Upper lobe of left lung (tissue), 6 donors: ENCODE data around the gene FNBP1L. TPM values are rescaled to one million over a fixed set of nuclear protein-coding genes. Genes with fewer than 3 reads are reported as not detected.
"Not testable (repeated sequence)": the region's sequence is repeated elsewhere in the genome, so short reads cannot be mapped to it uniquely, and the experiment has no call there.

Experiments used
- ATAC-seq, 2 donors: fragments of 200-7000 bp; cut with Tn5 transposase; one replicate each; pipeline ENCODE4 v1.9.1; 2022; ENCODE audit warnings: mild to moderate bottlenecking in 2 of 2, moderate library complexity in 2 of 2; ENCODE audit not compliant: low FRiP score in 2 of 2
- DNase-seq, 2 donors: peaks; one replicate each; pipeline ENCODE4 v3.0.0-alpha.2; 2019 to 2020
- H3K27ac ChIP-seq, 4 donors: fragments of 200-600 bp; sonication (generic); one replicate each; pipeline ENCODE4 v1.5.1; 2016 to 2019
- H3K27me3 ChIP-seq, 4 donors: fragments of 200-600 bp; sonication (generic); one replicate each; pipeline ENCODE4 v1.5.1; 2017 to 2019
- H3K36me3 ChIP-seq, 4 donors: fragments of 200-600 bp; sonication (generic); one replicate each; pipeline ENCODE4 v1.5.1; 2016 to 2019
- H3K4me1 ChIP-seq, 4 donors: fragments of 200-600 bp; sonication (generic); one replicate each; pipeline ENCODE4 v1.5.1; 2018 to 2019
- H3K4me3 ChIP-seq, 4 donors: fragments of 200-600 bp; sonication (generic); one replicate each; pipeline ENCODE4 v1.5.1; 2017 to 2019; ENCODE audit warnings: mild to moderate bottlenecking in 2 of 4, moderate library complexity in 1 of 4
- H3K9me3 ChIP-seq, 4 donors: fragments of 200-600 bp; sonication (generic); one replicate each; pipeline ENCODE4 v1.5.1; 2018 to 2019
- CTCF ChIP-seq, 6 experiments: fragments of 450-650 bp in 4 of 6; fragments of 200-600 bp in 2 of 6; sonication (generic) in 2 of 6; IDR thresholded peaks; one replicate each; pipeline ENCODE4 v1.5.1; 2016 to 2019; ENCODE audit warnings: antibody characterized with exemption in 6 of 6
- EP300 ChIP-seq, 4 donors: sonication (generic); formaldehyde crosslinking; IDR thresholded peaks; one replicate each; pipeline ENCODE4 v1.5.1; 2017; ENCODE audit warnings: antibody characterized with exemption in 4 of 4, control low read depth in 2 of 4
- POLR2A ChIP-seq, 4 donors: fragments of 450-650 bp; IDR thresholded peaks; one replicate each; pipeline ENCODE4 v1.5.1; 2016 to 2017; ENCODE audit warnings: antibody characterized with exemption in 4 of 4, mild to moderate bottlenecking in 2 of 4
- POLR2AphosphoS5 ChIP-seq, 2 donors: sonication (generic); formaldehyde crosslinking; IDR thresholded peaks; one replicate each; pipeline ENCODE4 v1.5.1; 2017; ENCODE audit warnings: antibody characterized with exemption in 2 of 2
- WGBS, 2 donors: methylation state at CpG; one replicate each; pipeline ENCODE4 v1.1.5; 2017 to 2018; 5-methylcytosine and 5-hydroxymethylcytosine counted together
- total RNA-seq, 6 donors: library from RNA; depleted of rRNA in 4 of 6; stranded (reverse); fragments of >200 nt in 4 of 6; gene quantifications; one replicate each; pipeline versions ENCODE4 v1.1.0 to v1.2.1, GENCODE V29; 2016 to 2021
- donor health status: DM: no; HTN: no; CAD: no; lungs with moderate emphysema.
- donor health status: DM: no; HTN: yes; CAD: no; lungs with severe emphysema.

Gene FNBP1L
- total RNA-seq, 6 donors from 2014 or later: 28.5 to 84.0 (median 34.0) TPM

GRCh38 chr1:93553886-93554490, 106.1 kb downstream of the FNBP1L start:
- Histone ChIP-seq H3K27ac (peak overlapping the region; percentile 61 to 72 (median 69)), H3K36me3 (peaks cover 0 to 26% (median 4%) of the 10 kb centered on the region in 4 donors), H3K4me1 (peaks cover 32 to 46% (median 37%) of the 10 kb centered on the region in 4 donors)
- H3K4me3 ChIP-seq, H3K9me3 ChIP-seq, H3K27me3 ChIP-seq: not testable (repeated sequence)
- TF ChIP-seq EP300 (IDR thresholded peaks at IDR 0.05) (peak in 2 of 4 donors; percentile 71 to 83), POLR2AphosphoS5 (IDR thresholded peaks at IDR 0.05) (peak in 1 of 2 donors; percentile 55)
- 32 to 45% methylated on average over 4 of the region's 4 CpGs for WGBS, 2 donors
- peak in 1 of 2 donors; percentile 77 for ATAC-seq
- DNase-seq: peak in 1 of 2 donors; percentile 70

- Histone ChIP-seq H3K27me3 (no peaks in the 10 kb centered on the region), H3K4me1 (peaks cover 32 to 46% (median 37%) of the 10 kb centered on the region in 4 donors), H3K27ac (peak overlapping the region; percentile 51 to 72 (median 64)), H3K4me3 (no peak overlapping the region), H3K9me3 (no peaks in the 10 kb centered on the region), H3K36me3 (peaks cover 0 to 26% (median 3%) of the 10 kb centered on the region in 4 donors)
- DNase-seq (no peak), ATAC-seq (no peak)
- peak in 2 of 4 donors; percentile 87 to 91 for TF ChIP-seq EP300 (IDR thresholded peaks at IDR 0.05)
- no peak for TF ChIP-seq POLR2A (IDR thresholded peaks at IDR 0.05)
- TF ChIP-seq CTCF (IDR thresholded peaks at IDR 0.05): no peak
- peak; percentile 58 to 82 for TF ChIP-seq POLR2AphosphoS5 (IDR thresholded peaks at IDR 0.05)
- WGBS, 2 donors: 21 to 34% methylated on average over 7 of the region's 7 CpGs
Measured at GRCh38 chr1:93554883-93555872, 107.3 kb downstream of the FNBP1L start.

- WGBS, 2 donors: 90% methylated on average over 2 of the region's 2 CpGs
- TF ChIP-seq POLR2A (IDR thresholded peaks at IDR 0.05) (no peak), CTCF (IDR thresholded peaks at IDR 0.05) (no peak), EP300 (IDR thresholded peaks at IDR 0.05) (no peak), POLR2AphosphoS5 (IDR thresholded peaks at IDR 0.05) (peak in 1 of 2 donors; percentile 9)
- Histone ChIP-seq H3K4me3 (no peak overlapping the region), H3K36me3 (peaks cover 0 to 29% (median 5%) of the 10 kb centered on the region in 4 donors), H3K27me3 (no peaks in the 10 kb centered on the region), H3K9me3 (no peaks in the 10 kb centered on the region), H3K27ac (peak overlapping the region in 2 of 4 donors; percentile 52 to 72), H3K4me1 (peaks cover 32 to 46% (median 37%) of the 10 kb centered on the region in 4 donors)
- no peak for ATAC-seq
- DNase-seq: no peak
Measured at GRCh38 chr1:93556291-93556690, 108.4 kb downstream of the FNBP1L start.

GRCh38 chr1:93559045-93559444, 111.1 kb downstream of the FNBP1L start:
- 68 to 72% methylated on average over 2 of the region's 2 CpGs for WGBS, 2 donors
- Histone ChIP-seq H3K36me3 (peaks cover 0 to 50% (median 8%) of the 10 kb centered on the region in 4 donors), H3K27me3 (no peaks in the 10 kb centered on the region), H3K27ac (no peak overlapping the region), H3K9me3 (no peaks in the 10 kb centered on the region), H3K4me3 (no peak overlapping the region), H3K4me1 (peaks cover 10 to 20% (median 16%) of the 10 kb centered on the region in 4 donors)
- TF ChIP-seq CTCF (IDR thresholded peaks at IDR 0.05) (no peak), POLR2A (IDR thresholded peaks at IDR 0.05) (no peak), POLR2AphosphoS5 (IDR thresholded peaks at IDR 0.05) (no peak), EP300 (IDR thresholded peaks at IDR 0.05) (no peak)
- DNase-seq: no peak
- ATAC-seq: no peak

GRCh38 chr1:93559695-93560094, 111.8 kb downstream of the FNBP1L start:
- TF ChIP-seq POLR2A (IDR thresholded peaks at IDR 0.05) (no peak), CTCF (IDR thresholded peaks at IDR 0.05) (no peak), POLR2AphosphoS5 (IDR thresholded peaks at IDR 0.05) (no peak), EP300 (IDR thresholded peaks at IDR 0.05) (no peak)
- no peaks in the 10 kb centered on the region for H3K9me3 ChIP-seq
- H3K4me3 ChIP-seq: no peak overlapping the region
- H3K27me3 ChIP-seq: no peaks in the 10 kb centered on the region
- DNase-seq: no peak
- H3K36me3 ChIP-seq: peaks cover 0 to 56% (median 8%) of the 10 kb centered on the region in 4 donors
- no peak for ATAC-seq
- peaks cover 6 to 14% (median 10%) of the 10 kb centered on the region in 4 donors for H3K4me1 ChIP-seq
- H3K27ac ChIP-seq: no peak overlapping the region
